HL-60 (cell line): ENCODE results near the gene NTN1.

Experiments used
- GABPA ChIP-seq: IDR thresholded peaks from 2 replicates; pipeline ENCODE4 v1.6.1; 2012; ENCODE audit warnings: low read depth
- POLR2AphosphoS5 ChIP-seq: IDR thresholded peaks from 2 replicates; pipeline ENCODE4 v1.6.1; 2012; ENCODE audit warnings: low read depth
- SPI1 ChIP-seq: IDR thresholded peaks from 2 replicates; pipeline ENCODE4 v1.6.1; 2012; ENCODE audit warnings: low read depth, mild to moderate bottlenecking, borderline replicate concordance
- TF ChIP-seq, protein P1 (sequence below): IDR thresholded peaks from one replicate; pipeline ENCODE4 v1.5.1; 2011; ENCODE audit warnings: low read length, control low read depth, inconsistent platforms; ENCODE audit not compliant: insufficient read depth
- TF ChIP-seq, protein P2 (sequence below): IDR thresholded peaks from 2 replicates; pipeline ENCODE4 v1.6.1; 2012; ENCODE audit warnings: low read depth; ENCODE audit not compliant: insufficient replicate concordance

DNA sequence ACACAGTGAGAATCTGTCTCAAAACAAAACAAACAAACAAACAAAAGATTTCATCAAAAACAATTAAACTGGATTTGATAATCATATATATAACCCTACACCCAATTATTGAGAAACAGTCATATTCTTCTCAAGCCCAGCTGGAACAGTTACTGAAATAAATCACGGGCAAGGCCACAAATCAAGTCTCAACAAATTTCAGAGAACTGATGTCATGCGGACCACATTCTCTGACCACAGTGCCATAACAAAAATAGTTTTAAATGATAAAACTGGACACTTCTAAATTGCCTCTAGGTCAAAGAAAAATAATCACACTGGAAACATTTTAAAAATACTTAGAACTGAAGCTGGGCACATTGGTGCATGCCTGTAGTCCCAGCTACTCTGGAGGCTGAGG lies 39.9 kb upstream of the NTN1 start:
- TF ChIP-seq, protein P1, sequence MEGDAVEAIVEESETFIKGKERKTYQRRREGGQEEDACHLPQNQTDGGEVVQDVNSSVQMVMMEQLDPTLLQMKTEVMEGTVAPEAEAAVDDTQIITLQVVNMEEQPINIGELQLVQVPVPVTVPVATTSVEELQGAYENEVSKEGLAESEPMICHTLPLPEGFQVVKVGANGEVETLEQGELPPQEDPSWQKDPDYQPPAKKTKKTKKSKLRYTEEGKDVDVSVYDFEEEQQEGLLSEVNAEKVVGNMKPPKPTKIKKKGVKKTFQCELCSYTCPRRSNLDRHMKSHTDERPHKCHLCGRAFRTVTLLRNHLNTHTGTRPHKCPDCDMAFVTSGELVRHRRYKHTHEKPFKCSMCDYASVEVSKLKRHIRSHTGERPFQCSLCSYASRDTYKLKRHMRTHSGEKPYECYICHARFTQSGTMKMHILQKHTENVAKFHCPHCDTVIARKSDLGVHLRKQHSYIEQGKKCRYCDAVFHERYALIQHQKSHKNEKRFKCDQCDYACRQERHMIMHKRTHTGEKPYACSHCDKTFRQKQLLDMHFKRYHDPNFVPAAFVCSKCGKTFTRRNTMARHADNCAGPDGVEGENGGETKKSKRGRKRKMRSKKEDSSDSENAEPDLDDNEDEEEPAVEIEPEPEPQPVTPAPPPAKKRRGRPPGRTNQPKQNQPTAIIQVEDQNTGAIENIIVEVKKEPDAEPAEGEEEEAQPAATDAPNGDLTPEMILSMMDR: no peak
- TF ChIP-seq POLR2AphosphoS5: no peak
- TF ChIP-seq, protein P2, sequence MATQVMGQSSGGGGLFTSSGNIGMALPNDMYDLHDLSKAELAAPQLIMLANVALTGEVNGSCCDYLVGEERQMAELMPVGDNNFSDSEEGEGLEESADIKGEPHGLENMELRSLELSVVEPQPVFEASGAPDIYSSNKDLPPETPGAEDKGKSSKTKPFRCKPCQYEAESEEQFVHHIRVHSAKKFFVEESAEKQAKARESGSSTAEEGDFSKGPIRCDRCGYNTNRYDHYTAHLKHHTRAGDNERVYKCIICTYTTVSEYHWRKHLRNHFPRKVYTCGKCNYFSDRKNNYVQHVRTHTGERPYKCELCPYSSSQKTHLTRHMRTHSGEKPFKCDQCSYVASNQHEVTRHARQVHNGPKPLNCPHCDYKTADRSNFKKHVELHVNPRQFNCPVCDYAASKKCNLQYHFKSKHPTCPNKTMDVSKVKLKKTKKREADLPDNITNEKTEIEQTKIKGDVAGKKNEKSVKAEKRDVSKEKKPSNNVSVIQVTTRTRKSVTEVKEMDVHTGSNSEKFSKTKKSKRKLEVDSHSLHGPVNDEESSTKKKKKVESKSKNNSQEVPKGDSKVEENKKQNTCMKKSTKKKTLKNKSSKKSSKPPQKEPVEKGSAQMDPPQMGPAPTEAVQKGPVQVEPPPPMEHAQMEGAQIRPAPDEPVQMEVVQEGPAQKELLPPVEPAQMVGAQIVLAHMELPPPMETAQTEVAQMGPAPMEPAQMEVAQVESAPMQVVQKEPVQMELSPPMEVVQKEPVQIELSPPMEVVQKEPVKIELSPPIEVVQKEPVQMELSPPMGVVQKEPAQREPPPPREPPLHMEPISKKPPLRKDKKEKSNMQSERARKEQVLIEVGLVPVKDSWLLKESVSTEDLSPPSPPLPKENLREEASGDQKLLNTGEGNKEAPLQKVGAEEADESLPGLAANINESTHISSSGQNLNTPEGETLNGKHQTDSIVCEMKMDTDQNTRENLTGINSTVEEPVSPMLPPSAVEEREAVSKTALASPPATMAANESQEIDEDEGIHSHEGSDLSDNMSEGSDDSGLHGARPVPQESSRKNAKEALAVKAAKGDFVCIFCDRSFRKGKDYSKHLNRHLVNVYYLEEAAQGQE: no peak
- TF ChIP-seq SPI1: no peak
- TF ChIP-seq GABPA: no peak
